ENCODE measurements around the gene PRMT1.
A peak's percentile ranks its signal among the peaks of the same experiment; 100 is the strongest.

Gene PRMT1

DNA sequence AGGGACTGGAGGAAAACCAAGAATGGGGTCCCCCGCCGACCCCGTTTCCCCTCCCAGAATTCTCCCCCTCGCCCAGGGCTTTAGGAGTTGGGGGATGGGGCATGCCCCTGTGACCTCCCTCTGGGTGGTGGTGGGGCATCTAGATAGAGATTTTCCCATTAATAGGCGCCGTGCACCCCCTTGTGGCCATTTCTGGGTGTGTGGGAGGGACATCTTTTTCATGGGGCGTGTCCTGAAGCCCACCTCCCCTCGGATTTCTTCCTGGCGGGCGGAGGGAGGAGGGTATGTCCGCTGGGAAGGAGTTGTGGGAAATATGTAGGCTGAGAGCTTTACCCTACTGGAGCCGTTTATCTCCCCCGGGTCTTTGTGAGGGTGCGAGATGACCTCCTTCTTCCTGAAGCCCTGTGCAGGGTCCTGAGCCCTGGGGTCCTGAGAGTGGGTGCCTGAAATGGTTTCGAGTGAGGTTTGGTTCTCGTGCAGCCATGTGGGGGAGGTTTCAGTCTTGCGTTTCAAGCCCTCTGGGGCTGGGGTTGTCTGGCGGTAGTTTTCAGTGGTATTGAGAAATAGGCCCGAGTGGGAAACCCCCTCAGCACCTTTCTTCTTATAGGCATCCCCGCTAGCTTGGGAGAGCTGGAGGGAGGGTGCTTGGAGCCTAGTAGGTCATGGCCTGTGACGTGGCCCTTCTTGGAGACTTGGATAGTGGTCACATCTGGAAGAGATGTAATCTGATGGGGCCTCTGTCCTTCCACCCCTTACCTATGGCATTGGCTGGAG lies 1.0 kb downstream of the PRMT1 start:
- Mint-ChIP-seq H3K4me1 (peaks cover 28% of the 10 kb centered on the region), H3K27me3 (no peaks in the 10 kb centered on the region), H3K27ac (peak overlapping the region; percentile 96), H3K9me3 (no peaks in the 10 kb centered on the region), H3K4me3 (peak overlapping the region; percentile 93), H3K36me3 (no peaks in the 10 kb centered on the region)

DNA sequence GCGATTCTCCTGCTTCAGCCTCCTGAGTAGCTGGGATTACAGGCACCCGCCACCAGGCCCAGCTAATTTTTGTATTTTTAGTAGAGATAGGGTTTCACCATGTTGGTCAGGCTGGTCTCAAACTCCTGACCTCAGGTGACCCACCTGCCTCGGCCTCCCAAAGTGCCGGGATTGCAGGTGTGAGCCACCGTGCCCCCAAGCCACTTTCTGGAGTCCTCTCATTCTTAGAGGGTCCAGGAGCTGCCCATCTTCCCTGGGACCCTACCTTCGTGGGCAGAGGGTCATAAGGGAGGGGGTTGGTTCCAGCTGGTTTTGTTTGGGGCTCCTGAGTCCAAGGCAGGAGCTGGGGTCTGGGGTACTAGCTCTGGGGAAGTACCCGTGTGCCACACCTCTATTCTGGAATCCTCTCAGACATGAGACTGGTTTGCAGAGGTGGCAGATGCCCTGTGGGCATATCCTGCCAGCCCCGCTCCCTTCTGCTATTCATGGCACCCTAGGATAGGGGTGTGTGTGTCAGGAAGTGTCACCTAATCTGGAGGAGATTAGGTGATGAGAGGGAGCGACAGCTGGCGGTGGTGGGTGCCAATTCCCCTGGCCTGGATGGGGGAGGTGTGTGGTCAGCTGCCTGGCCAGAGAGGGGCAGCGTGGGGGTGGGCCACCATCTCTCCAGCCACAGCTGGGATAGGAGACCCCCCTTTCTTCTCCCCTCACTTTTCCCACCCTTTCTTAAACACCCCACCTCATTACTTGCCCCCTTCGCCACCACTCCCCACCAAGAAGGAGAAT lies 2.1 kb downstream of the PRMT1 start:
- Mint-ChIP-seq H3K9me3 (no peaks in the 10 kb centered on the region), H3K27me3 (no peaks in the 10 kb centered on the region), H3K4me1 (peaks cover 27% of the 10 kb centered on the region), H3K27ac (no peak overlapping the region), H3K4me3 (peak overlapping the region; percentile 93), H3K36me3 (peaks cover 3% of the 10 kb centered on the region)

DNA sequence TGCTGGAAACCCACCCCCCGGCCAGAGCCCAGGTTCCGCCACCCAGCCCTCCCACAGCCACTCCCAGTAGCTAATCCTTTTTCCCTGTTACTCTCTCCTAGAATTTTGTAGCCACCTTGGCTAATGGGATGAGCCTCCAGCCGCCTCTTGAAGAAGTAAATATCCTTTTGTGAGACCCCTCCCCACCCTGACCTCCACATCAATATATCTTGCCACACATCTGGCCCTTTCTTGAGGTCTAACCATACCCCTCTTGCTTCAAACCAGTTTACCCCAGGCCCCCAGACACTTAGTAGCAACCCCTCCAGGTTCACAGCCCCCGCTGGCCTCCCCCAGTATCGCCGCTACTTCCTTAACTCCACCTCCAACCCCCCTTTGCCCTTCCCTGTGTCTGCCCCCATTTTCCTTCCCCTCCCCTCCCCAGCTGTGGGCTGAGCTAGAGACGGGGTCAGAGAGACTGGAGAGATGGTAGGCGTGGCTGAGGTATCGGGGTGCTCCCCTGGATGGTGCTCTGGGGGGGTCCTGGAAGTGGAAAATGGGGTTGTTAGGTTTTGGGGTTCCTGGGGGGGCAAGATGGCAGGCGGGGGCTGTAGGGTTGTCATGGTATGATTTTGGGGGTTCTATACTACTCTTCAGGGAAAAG lies 2.8 kb downstream of the PRMT1 start:
- H3K27me3 Mint-ChIP-seq = no peaks in the 10 kb centered on the region
- peaks cover 27% of the 10 kb centered on the region for H3K4me1 Mint-ChIP-seq
- peak overlapping the region; percentile 70 for H3K4me3 Mint-ChIP-seq
- no peak overlapping the region for H3K27ac Mint-ChIP-seq
- H3K9me3 Mint-ChIP-seq = no peaks in the 10 kb centered on the region
- H3K36me3 Mint-ChIP-seq = peaks cover 3% of the 10 kb centered on the region

- Mint-ChIP-seq H3K9me3 (no peaks in the 10 kb centered on the region), H3K4me1 (peaks cover 27% of the 10 kb centered on the region), H3K4me3 (peak overlapping the region; percentile 70), H3K36me3 (peaks cover 7% of the 10 kb centered on the region), H3K27ac (peak overlapping the region; percentile 76), H3K27me3 (no peaks in the 10 kb centered on the region)
Measured at GRCh38 chr19:49680421-49681351, 3.6 kb downstream of the PRMT1 start.

DNA sequence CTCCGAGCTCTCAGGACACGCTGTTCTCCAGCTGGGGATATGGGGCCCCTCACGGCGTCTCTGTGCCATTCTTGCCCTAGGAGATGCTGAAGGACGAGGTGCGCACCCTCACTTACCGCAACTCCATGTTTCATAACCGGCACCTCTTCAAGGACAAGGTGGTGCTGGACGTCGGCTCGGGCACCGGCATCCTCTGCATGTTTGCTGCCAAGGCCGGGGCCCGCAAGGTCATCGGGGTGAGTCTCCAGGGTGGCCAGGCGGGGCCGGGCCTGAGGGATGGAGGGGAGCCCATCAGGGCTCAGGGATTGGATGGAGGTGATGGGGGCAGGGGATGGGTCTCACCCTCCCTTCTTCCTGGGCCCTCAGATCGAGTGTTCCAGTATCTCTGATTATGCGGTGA lies 4.8 kb downstream of the PRMT1 start:
- Mint-ChIP-seq H3K27me3 (no peaks in the 10 kb centered on the region), H3K4me1 (peaks cover 17% of the 10 kb centered on the region), H3K27ac (no peak overlapping the region), H3K36me3 (peaks cover 9% of the 10 kb centered on the region), H3K4me3 (no peak overlapping the region), H3K9me3 (no peaks in the 10 kb centered on the region)

DNA sequence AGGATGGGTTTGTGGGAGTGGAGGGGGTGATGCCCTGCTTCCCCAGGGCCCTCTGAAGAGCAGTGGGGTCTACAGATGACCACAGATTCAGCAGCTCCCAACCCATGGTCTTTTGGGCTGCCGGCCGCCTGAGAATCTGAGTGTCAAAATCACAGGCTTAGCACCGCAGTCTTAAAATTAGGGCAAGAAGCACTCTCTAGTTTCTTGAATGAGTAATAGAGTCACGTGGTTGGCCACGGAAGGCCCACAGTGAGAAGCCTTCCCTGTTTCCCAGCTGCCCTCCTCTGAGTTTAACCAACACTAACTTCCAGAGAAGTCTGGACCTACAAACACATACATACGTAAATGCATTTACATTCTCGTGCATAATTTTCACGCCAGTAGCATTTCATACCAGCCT lies 5.2 kb downstream of the PRMT1 start:
- no peak overlapping the region for H3K4me3 Mint-ChIP-seq
- H3K4me1 Mint-ChIP-seq = peaks cover 17% of the 10 kb centered on the region
- no peaks in the 10 kb centered on the region for H3K27me3 Mint-ChIP-seq
- no peak overlapping the region for H3K27ac Mint-ChIP-seq
- H3K36me3 Mint-ChIP-seq = peaks cover 9% of the 10 kb centered on the region
- no peaks in the 10 kb centered on the region for H3K9me3 Mint-ChIP-seq

DNA sequence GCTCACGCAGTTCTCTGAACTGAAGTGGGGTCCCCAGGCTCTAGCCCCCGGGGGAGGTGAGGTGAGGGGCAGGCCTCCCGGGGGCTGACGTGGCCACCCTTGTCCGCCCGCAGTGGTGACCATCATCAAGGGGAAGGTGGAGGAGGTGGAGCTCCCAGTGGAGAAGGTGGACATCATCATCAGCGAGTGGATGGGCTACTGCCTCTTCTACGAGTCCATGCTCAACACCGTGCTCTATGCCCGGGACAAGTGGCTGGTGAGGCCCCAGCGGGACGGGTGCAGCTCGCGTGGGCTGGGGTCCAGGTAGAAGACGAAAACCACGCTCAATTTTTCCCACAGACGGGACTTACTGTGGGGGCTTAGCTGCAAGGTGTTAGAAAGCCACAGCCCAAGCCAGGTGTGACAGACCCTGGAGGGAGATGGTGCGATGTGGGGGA lies 6.8 kb downstream of the PRMT1 start:
- no peaks in the 10 kb centered on the region for H3K27me3 Mint-ChIP-seq
- H3K4me1 Mint-ChIP-seq = peaks cover 21% of the 10 kb centered on the region
- H3K9me3 Mint-ChIP-seq = no peaks in the 10 kb centered on the region
- peak overlapping the region; percentile 77 for H3K27ac Mint-ChIP-seq
- H3K36me3 Mint-ChIP-seq = peaks cover 11% of the 10 kb centered on the region
- no peak overlapping the region for H3K4me3 Mint-ChIP-seq

GRCh38 chr19:49684251-49684982 lies 7.3 kb downstream of the PRMT1 start:
- H3K36me3 Mint-ChIP-seq = peaks cover 11% of the 10 kb centered on the region
- peaks cover 26% of the 10 kb centered on the region for H3K4me1 Mint-ChIP-seq
- H3K9me3 Mint-ChIP-seq = no peaks in the 10 kb centered on the region
- no peaks in the 10 kb centered on the region for H3K27me3 Mint-ChIP-seq
- H3K27ac Mint-ChIP-seq = peak overlapping the region; percentile 77
- H3K4me3 Mint-ChIP-seq = no peak overlapping the region

DNA sequence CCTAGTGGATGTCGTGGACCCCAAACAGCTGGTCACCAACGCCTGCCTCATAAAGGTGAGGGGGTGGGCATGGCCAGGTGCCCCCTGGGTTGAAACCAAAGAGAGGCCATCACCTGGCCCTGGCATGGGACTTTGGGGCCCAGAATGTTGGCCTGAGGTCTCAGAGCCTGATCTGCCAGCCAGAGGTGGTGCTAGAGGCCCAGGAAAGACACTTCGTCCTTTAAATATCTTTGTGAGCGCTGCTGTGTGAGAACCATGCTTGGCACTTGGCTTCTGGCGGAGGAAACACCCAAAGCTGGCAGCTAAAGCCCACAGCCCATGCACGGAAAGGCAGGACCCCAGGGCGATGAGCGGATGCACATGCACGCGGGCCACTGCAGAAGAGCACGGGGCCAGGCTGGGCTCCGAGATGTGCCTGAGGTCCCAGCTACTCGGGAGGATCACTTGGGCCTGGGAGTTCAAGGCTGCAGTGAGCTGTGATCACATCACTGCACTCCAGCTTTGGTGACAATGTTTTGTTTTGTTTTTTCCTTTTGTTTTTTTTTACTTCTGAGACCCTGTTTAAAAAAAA lies 8.0 kb downstream of the PRMT1 start:
- no peak overlapping the region for H3K4me3 Mint-ChIP-seq
- H3K27me3 Mint-ChIP-seq = no peaks in the 10 kb centered on the region
- H3K36me3 Mint-ChIP-seq = peaks cover 11% of the 10 kb centered on the region
- H3K27ac Mint-ChIP-seq = no peak overlapping the region
- H3K9me3 Mint-ChIP-seq = no peaks in the 10 kb centered on the region
- peaks cover 26% of the 10 kb centered on the region for H3K4me1 Mint-ChIP-seq

DNA sequence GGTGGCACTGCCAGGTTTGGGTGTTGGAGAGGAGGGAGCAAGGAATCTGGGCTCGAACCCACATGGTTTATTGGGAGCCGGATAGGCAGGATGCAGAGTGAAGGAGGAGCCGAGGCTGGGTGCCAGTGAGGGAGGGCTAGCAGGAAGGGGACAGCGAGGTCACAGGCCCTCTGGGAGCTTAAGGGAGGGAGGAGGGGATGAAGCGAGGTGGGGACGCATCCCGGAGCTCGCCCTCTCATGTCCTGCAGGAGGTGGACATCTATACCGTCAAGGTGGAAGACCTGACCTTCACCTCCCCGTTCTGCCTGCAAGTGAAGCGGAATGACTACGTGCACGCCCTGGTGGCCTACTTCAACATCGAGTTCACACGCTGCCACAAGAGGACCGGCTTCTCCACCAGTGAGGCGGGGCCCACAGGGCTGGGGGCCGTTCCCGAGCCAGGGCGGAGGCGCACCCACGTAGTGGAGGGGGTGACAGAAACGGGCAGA lies 8.8 kb downstream of the PRMT1 start:
- Mint-ChIP-seq H3K27ac (peak overlapping the region; percentile 74), H3K4me3 (no peak overlapping the region), H3K36me3 (peaks cover 11% of the 10 kb centered on the region), H3K4me1 (peaks cover 28% of the 10 kb centered on the region), H3K27me3 (peaks cover 3% of the 10 kb centered on the region), H3K9me3 (no peaks in the 10 kb centered on the region)

DNA sequence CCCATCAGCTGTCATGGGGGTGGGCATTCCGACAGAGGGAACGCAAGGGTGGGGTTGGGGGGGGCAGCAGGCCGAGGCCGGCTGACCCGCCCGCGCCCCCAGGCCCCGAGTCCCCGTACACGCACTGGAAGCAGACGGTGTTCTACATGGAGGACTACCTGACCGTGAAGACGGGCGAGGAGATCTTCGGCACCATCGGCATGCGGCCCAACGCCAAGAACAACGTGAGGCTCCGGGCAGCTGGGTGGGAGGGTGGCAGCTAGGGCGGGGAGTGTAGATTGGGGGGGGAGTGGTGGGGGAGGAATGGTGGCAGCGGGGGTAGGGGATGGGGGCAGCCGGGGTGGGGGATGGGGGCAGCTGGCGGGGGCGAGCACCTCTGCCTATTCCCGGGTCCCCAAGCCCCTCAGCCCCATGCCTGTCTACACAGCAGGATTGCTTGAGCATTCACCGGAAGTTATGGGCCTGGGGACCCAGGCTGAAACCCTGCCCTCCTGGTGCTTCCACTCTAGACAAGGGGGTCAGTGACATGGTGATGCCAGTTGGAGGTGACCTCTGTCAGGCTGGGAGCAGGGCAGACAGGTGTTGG lies 9.5 kb downstream of the PRMT1 start:
- peaks cover 11% of the 10 kb centered on the region for H3K36me3 Mint-ChIP-seq
- peaks cover 32% of the 10 kb centered on the region for H3K4me1 Mint-ChIP-seq
- H3K9me3 Mint-ChIP-seq = no peaks in the 10 kb centered on the region
- peaks cover 4% of the 10 kb centered on the region for H3K27me3 Mint-ChIP-seq
- no peak overlapping the region for H3K27ac Mint-ChIP-seq
- no peak overlapping the region for H3K4me3 Mint-ChIP-seq

DNA sequence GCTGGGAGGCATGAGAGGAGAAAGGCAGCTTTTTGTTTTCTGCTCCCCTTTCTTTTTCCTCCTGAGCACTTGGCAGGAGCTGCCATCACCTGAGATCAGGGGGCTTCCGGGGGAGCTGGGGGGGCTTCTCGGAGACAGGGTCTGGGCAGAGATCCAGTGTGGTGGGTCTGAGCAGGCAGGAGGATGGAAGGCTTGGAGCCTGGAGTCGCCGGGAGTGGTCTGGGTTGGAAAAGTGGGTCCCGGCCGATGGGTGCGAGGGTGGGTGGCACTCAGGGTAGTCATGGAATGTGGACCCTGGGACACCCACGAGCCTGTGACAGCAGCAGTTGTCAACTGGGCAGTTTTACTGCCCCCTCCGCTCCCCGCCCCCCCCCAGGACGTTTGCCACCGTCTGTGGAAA lies 10.1 kb downstream of the PRMT1 start:
- H3K36me3 Mint-ChIP-seq = peaks cover 11% of the 10 kb centered on the region
- no peak overlapping the region for H3K4me3 Mint-ChIP-seq
- peaks cover 4% of the 10 kb centered on the region for H3K27me3 Mint-ChIP-seq

DNA sequence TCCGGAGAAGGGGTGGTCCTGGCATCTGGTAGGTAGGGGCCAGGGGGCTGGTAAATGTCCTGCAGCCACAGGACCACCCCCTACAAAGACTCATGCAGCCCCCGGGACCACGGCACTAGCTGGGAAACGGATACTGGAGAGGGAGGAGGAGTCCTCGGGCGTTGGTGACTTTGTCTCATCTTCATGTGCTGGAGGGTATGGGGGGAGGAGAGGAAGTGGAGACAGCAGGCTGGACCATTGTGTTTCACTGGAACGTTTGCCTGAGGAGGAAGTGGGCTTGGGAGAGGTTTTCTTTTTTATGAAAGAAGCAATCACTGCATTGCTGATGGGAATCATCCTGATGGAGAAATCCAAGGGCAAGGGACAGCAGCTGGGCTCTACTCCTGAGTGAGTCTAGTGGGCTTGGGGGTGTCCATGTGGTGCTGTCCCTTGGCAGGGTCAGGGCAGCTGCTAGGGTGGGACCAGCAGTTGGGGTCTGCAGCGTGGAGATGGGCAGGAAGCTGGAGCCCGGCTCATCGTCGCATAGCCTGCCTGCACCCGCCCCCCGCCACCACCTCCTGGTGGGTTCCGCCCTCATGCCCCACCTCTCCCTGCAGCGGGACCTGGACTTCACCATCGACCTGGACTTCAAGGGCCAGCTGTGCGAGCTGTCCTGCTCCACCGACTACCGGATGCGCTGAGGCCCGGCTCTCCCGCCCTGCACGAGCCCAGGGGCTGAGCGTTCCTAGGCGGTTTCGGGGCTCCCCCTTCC lies 10.7 kb downstream of the PRMT1 start:
- Mint-ChIP-seq H3K4me3 (no peak overlapping the region), H3K27ac (no peak overlapping the region), H3K27me3 (peaks cover 6% of the 10 kb centered on the region), H3K4me1 (peaks cover 32% of the 10 kb centered on the region), H3K36me3 (peaks cover 11% of the 10 kb centered on the region), H3K9me3 (no peaks in the 10 kb centered on the region)

More for the DNA sequence above, 10.1 kb downstream of the PRMT1 start:
- H3K9me3 Mint-ChIP-seq = no peaks in the 10 kb centered on the region
- H3K27ac Mint-ChIP-seq = no peak overlapping the region
- H3K4me1 Mint-ChIP-seq = peaks cover 32% of the 10 kb centered on the region
